H1 (cell line): ENCODE measurements around the gene LPCAT3. TPM values are rescaled to one million over a fixed set of nuclear protein-coding genes. Genes with fewer than 3 reads are reported as not detected.
A peak's percentile ranks its signal among the peaks of the same experiment; 100 is the strongest.

Experiments
- CTCF ChIA-PET: fragments of 300-600 bp; sonication (Branson Sonifier 250); formaldehyde crosslinking; loops from one replicate; lab custom pipeline; 2021; ENCODE audit not compliant: partially characterized antibody; lab: Charles Lee
- POLR2A ChIA-PET: fragments of 300-600 bp; sonication (Branson Sonifier 250); formaldehyde crosslinking; loops from one replicate; lab custom pipeline; 2021; ENCODE audit warnings: inconsistent platforms; ENCODE audit not compliant: partially characterized antibody; lab: Charles Lee
- DNase-seq, 2 experiments: peaks; one replicate each; pipeline versions ENCODE4 v3.0.0 to v3.0.0-alpha.2; 2010 to 2022; ENCODE audit warnings: low spot score in 2 of 2, low read depth in 1 of 2, mixed read lengths in 1 of 2
- FAIRE-seq: peaks from 2 replicates; lab custom pipeline; 2011; peaks lifted over from hg19 to GRCh38; lab: Jason Lieb, UNC
- H2AFZ ChIP-seq: 2 replicates; pipeline ENCODE4 v1.8.1; 2012; ENCODE audit warnings: low read length, inconsistent platforms
- H2AK5ac ChIP-seq: 2 replicates; pipeline ENCODE4 v1.6.1; 2013; ENCODE audit warnings: low read depth, low read length
- H2BK120ac ChIP-seq: replicated peaks from 2 replicates; pipeline ENCODE3; 2013; ENCODE audit warnings: low read depth, low read length, inconsistent platforms
- H2BK12ac ChIP-seq: 2 replicates; pipeline ENCODE4 v1.6.1; 2013; ENCODE audit warnings: low read depth, low read length
- H2BK15ac ChIP-seq: 2 replicates; pipeline ENCODE4 v1.6.1; 2013; ENCODE audit warnings: low read length
- H2BK20ac ChIP-seq: 2 replicates; pipeline ENCODE4 v1.6.1; 2013; ENCODE audit warnings: low read length
- H2BK5ac ChIP-seq: 2 replicates; pipeline ENCODE4 v1.6.1; 2013; ENCODE audit warnings: low read depth, low read length
- H3K14ac ChIP-seq: 2 replicates; pipeline ENCODE4 v1.6.1; 2013; ENCODE audit warnings: inconsistent platforms; ENCODE audit not compliant: insufficient read length
- H3K18ac ChIP-seq: 2 replicates; pipeline ENCODE4 v1.6.1; 2013; ENCODE audit warnings: low read length; ENCODE audit errors: extremely low read depth
- H3K23ac ChIP-seq: 2 replicates; pipeline ENCODE4 v1.6.1; 2013; ENCODE audit warnings: inconsistent platforms; ENCODE audit not compliant: insufficient read length
- H3K23me2 ChIP-seq: 2 replicates; pipeline ENCODE4 v1.6.1; 2013; ENCODE audit warnings: low read depth, low read length
- H3K27ac ChIP-seq: 2 replicates; pipeline ENCODE4 v1.6.1; 2011; ENCODE audit warnings: low read depth, low read length, inconsistent platforms
- H3K27me3 ChIP-seq, 4 experiments: replicated peaks in 1 of 4; 1 replicate in 1 of 4; 2 replicates in 3 of 4; pipeline versions ENCODE4 v1.6.1 to v1.8.1; 2011 to 2013; ENCODE audit warnings: low read length in 3 of 4, mild to moderate bottlenecking in 3 of 4, inconsistent platforms in 2 of 4, mixed read lengths in 2 of 4, moderate library complexity in 1 of 4; ENCODE audit not compliant: control insufficient read depth in 3 of 4, insufficient read depth in 3 of 4; ENCODE audit errors: extremely low read depth in 1 of 4
- H3K36me3 ChIP-seq, 4 experiments: 2 replicates each; pipeline versions ENCODE4 v1.6.1 to v1.8.1; 2011 to 2013; ENCODE audit warnings: mild to moderate bottlenecking in 4 of 4, low read length in 3 of 4, moderate library complexity in 2 of 4, control low read depth in 1 of 4, inconsistent platforms in 1 of 4; ENCODE audit not compliant: insufficient read depth in 4 of 4, control insufficient read depth in 2 of 4
- H3K4ac ChIP-seq: replicated peaks from 2 replicates; pipeline ENCODE3; 2013; ENCODE audit warnings: low read length, low read depth, mixed read lengths, inconsistent platforms; ENCODE audit not compliant: insufficient read length
- H3K4me1 ChIP-seq, 4 experiments: replicated peaks in 1 of 4; 1 replicate in 1 of 4; 2 replicates in 3 of 4; pipeline versions ENCODE4 v1.6.1 to v1.8.1; 2011 to 2013; ENCODE audit warnings: low read length in 3 of 4, inconsistent platforms in 2 of 4, mixed read lengths in 1 of 4; ENCODE audit not compliant: insufficient read depth in 4 of 4, control insufficient read depth in 3 of 4
- H3K4me2 ChIP-seq, 2 experiments: 2 replicates each; pipeline versions ENCODE4 v1.6.1 to v1.8.1; 2011 to 2013; ENCODE audit warnings: low read depth in 2 of 2, low read length in 2 of 2, control low read depth in 1 of 2, inconsistent platforms in 1 of 2, mild to moderate bottlenecking in 1 of 2; ENCODE audit not compliant: insufficient read depth in 1 of 2
- H3K4me3 ChIP-seq, 4 experiments: fragments of 200-600, 300-600 bp in 1 of 4; sonication (generic), shearing (Covaris generic), sonication (Bioruptor Twin) in 1 of 4; 2 replicates each; pipeline versions ENCODE4 v1.5.1 to v1.8.1; 2011 to 2016; ENCODE audit warnings: low read length in 4 of 4, low read depth in 3 of 4, control low read depth in 2 of 4, inconsistent platforms in 2 of 4, mild to moderate bottlenecking in 2 of 4, mixed read lengths in 1 of 4, moderate library complexity in 1 of 4; ENCODE audit not compliant: insufficient read depth in 2 of 4; ENCODE audit errors: extremely low read depth in 1 of 4
- H3K56ac ChIP-seq: replicated peaks from 2 replicates; pipeline ENCODE3; 2013; ENCODE audit warnings: low read depth, mild to moderate bottlenecking, mixed read lengths, low read length, inconsistent platforms; ENCODE audit not compliant: insufficient read length
- H3K79me1 ChIP-seq: 2 replicates; pipeline ENCODE4 v1.6.1; 2013; ENCODE audit warnings: low read depth, low read length, control low read depth
- H3K79me2 ChIP-seq, 2 experiments: 2 replicates each; pipeline versions ENCODE4 v1.6.1 to v1.8.1; 2012 to 2013; ENCODE audit warnings: low read length in 2 of 2, mild to moderate bottlenecking in 2 of 2, inconsistent platforms in 1 of 2; ENCODE audit not compliant: insufficient read depth in 2 of 2, control insufficient read depth in 1 of 2
- H3K9ac ChIP-seq, 4 experiments: replicated peaks in 1 of 4; 1 replicate in 1 of 4; 2 replicates in 3 of 4; pipeline versions ENCODE4 v1.6.1 to v1.8.1; 2011 to 2013; ENCODE audit warnings: low read depth in 3 of 4, low read length in 3 of 4, control low read depth in 2 of 4, mild to moderate bottlenecking in 2 of 4, moderate library complexity in 2 of 4, inconsistent platforms in 1 of 4; ENCODE audit errors: extremely low read depth in 1 of 4
- H3K9me3 ChIP-seq, 2 experiments: 2 replicates each; pipeline versions ENCODE4 v1.6.1 to v1.8.1; 2012 to 2013; ENCODE audit warnings: mild to moderate bottlenecking in 2 of 2, moderate library complexity in 2 of 2, control low read depth in 1 of 2, inconsistent platforms in 1 of 2, low read depth in 1 of 2, low read length in 1 of 2, mixed read lengths in 1 of 2; ENCODE audit not compliant: insufficient read depth in 2 of 2
- H4K20me1 ChIP-seq, 2 experiments: replicated peaks in 1 of 2; 2 replicates each; pipeline versions ENCODE3 to v1.8.1; 2011 to 2013; ENCODE audit warnings: inconsistent platforms in 2 of 2, low read length in 2 of 2, mild to moderate bottlenecking in 1 of 2; ENCODE audit not compliant: insufficient read depth in 2 of 2, control insufficient read depth in 1 of 2
- H4K5ac ChIP-seq: 2 replicates; pipeline ENCODE4 v1.6.1; 2013; ENCODE audit warnings: low read length, low read depth, mixed read lengths, inconsistent platforms; ENCODE audit not compliant: insufficient read length
- H4K8ac ChIP-seq: 2 replicates; pipeline ENCODE4 v1.8.0; 2013; ENCODE audit warnings: mild to moderate bottlenecking, moderate library complexity, low read length, inconsistent platforms; ENCODE audit not compliant: insufficient read depth; ENCODE audit errors: extremely low read depth
- H4K91ac ChIP-seq: replicated peaks from 2 replicates; pipeline ENCODE3; 2013; ENCODE audit warnings: low read length, mixed read lengths, inconsistent platforms; ENCODE audit not compliant: insufficient read length
- CREB1 ChIP-seq: IDR thresholded peaks from 2 replicates; pipeline ENCODE4 v1.6.1; 2012; ENCODE audit warnings: inconsistent platforms
- POLR2A ChIP-seq, 2 experiments: IDR thresholded peaks; 1 replicate in 1 of 2; 2 replicates in 1 of 2; pipeline ENCODE4 v1.6.1; 2011; ENCODE audit warnings: low read depth in 2 of 2, low read length in 2 of 2, mild to moderate bottlenecking in 2 of 2; ENCODE audit errors: control extremely low read depth in 1 of 2
- SUZ12 ChIP-seq: fragments of 200-600 bp; sonication (generic); IDR thresholded peaks from 2 replicates; pipeline ENCODE4 v1.6.1; 2012; ENCODE audit warnings: mild to moderate bottlenecking, inconsistent platforms, low read length, moderate library complexity, mixed read lengths
- WGBS, 2 experiments: shearing (Covaris generic) in 1 of 2; methylation state at CpG; one replicate each; pipeline versions ENCODE4 v1.1.6 to v1.1.7; 2013 to 2015; ENCODE audit warnings: low lambda C conversion rate in 2 of 2, mixed read lengths in 2 of 2, inconsistent platforms in 1 of 2, low coverage in 1 of 2, missing lambda C conversion rate in 1 of 2; ENCODE audit not compliant: insufficient replicate concordance in 2 of 2, insufficient coverage in 1 of 2, insufficient read length in 1 of 2; ENCODE audit errors: extremely low coverage in 1 of 2, missing lambda C conversion rate in 1 of 2; 5-methylcytosine and 5-hydroxymethylcytosine counted together
- polyA plus RNA-seq, 7 experiments: library from polyadenylated mRNA; depleted of rRNA in 3 of 7; stranded (reverse) in 5 of 7; unstranded in 2 of 7; fragments of >200 nt in 5 of 7; fragments of 200-250 nt in 2 of 7; gene quantifications; 1 replicate in 5 of 7; 2 replicates in 1 of 7; 4 replicates in 1 of 7; pipeline versions ENCODE4 v1.2.1 to v1.2.3, GENCODE V29; 2011 to 2013; ENCODE audit warnings: missing spikeins in 2 of 7, mixed read lengths in 2 of 7
- total RNA-seq: library from RNA; stranded (reverse); fragmentation: NEBNext Ultra II Directional; extraction: Animal tissue kit (Norgen Biotek cat#: 25700); gene quantifications from 2 replicates; pipeline ENCODE4 v1.2.1, GENCODE V29; 2021

The LPCAT3 gene
- total and polyA plus RNA-seq, 2 of the 8 experiments (the other 6 are each of a cell fraction or from before 2014, with no cell fraction given), result 55.8 to 70.4 TPM

DNA sequence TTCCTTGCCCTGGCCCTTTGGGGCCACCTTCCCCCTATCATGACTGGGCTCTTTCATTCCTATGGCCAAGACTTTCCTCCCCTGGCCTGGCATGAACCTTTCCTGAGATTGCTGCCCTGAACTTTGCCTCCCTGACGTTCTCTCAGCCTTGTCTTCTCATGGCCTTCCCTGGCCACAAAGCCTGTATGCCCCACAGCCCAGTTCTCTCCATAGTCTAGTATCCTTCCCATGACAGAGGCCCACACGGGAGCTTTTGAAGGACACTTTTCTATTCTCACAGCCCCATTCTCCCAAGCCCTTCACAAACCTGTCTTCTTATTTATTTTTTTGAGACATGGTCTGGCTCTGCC, 79.1 kb downstream of the LPCAT3 start:
- Histone ChIP-seq H4K20me1 (peaks cover 3 to 5% of the 10 kb centered on the region in 2 experiments), H3K14ac (no peak overlapping the region), H3K23me2 (peaks cover 6% of the 10 kb centered on the region; the same call in 1 of the 2 replicates), H3K79me1 (peaks cover 3% of the 10 kb centered on the region; the same call in 1 of the 2 replicates), H3K79me2 (no peaks in the 10 kb centered on the region), H2BK20ac (0 out of 2 replicates have a peak overlapping the region, but pooled peaks have one; percentile 3), H2AK5ac (0 out of 2 replicates have a peak overlapping the region, but pooled peaks have one; percentile 60), H3K4ac (no peak overlapping the region), H3K9ac (no peak overlapping the region), H4K8ac (peak overlapping the region; percentile 62), H3K23ac (no peak overlapping the region), H3K18ac (no peak overlapping the region), H3K27ac (no peak overlapping the region), H2BK15ac (no peak overlapping the region), H4K5ac (no peak overlapping the region), H4K91ac (no peak overlapping the region), H2BK12ac (peak overlapping the region; percentile 68; the same call in 1 of the 2 replicates), H3K4me3 (no peak overlapping the region), H3K9me3 (no peaks in the 10 kb centered on the region), H2BK5ac (0 out of 2 replicates have a peak overlapping the region, but pooled peaks have one; percentile 79), H3K27me3 (no peaks in the 10 kb centered on the region), H3K56ac (no peak overlapping the region), H2AFZ (no peak overlapping the region), H2BK120ac (no peak overlapping the region), H3K36me3 (peaks cover 11 to 37% (median 23%) of the 10 kb centered on the region in 4 experiments), H3K4me2 (no peak overlapping the region; a peak in 1 of 4 replicates), H3K4me1 (peaks cover 0 to 18% (median 5%) of the 10 kb centered on the region in 4 experiments; a peak in 6 of 7 replicates)
- WGBS, 2 experiments, result 84% methylated on average over 2 of the region's 2 CpGs; no CpG with 5 or more reads in 1 of the 2 experiments
- ChIA-PET POLR2A (interaction anchor here (0.8 to 44.0 kb wide), 9 partner anchors 3 to 405 kb away, joined by 3 to 1596 read pairs (median 3); partner anchors contain the start of genes ATN1, C12orf57, EMG1 and ENO2), CTCF (interaction anchor here (0.8 to 20.2 kb wide), 10 partner anchors 14 to 1139 kb away, joined by 3 to 253 read pairs (median 6); partner anchors contain the start of genes ATN1, EMG1, LPCAT3 and PHB2)
- TF ChIP-seq CREB1 (no peak), SUZ12 (no peak), POLR2A (IDR thresholded peaks at IDR 0.05; ENCODE audit: control extremely low read depth in 1 of 2, low read depth in 2 of 2, low read length in 2 of 2) (0 out of 3 replicates have a peak, but pooled peaks of 1 of the 2 experiments have one; percentile 4)
- FAIRE-seq (no peak), DNase-seq (no peak)
